HepG2 (cell line): Measurements from ENCODE around the gene GMPR.

Experiments used
- ELF3 ChIP-seq: IDR thresholded peaks from 2 replicates; pipeline ENCODE4 v1.6.1; 2016; ENCODE audit warnings: missing genetic modification reagents, missing compliant biosample characterization
- MED1 ChIP-seq: sonication (generic); formaldehyde crosslinking; IDR thresholded peaks from 2 replicates; pipeline ENCODE4 v1.4.0; 2020; ENCODE audit warnings: missing genetic modification reagents
- MTF1 ChIP-seq: sonication (generic); formaldehyde crosslinking; IDR thresholded peaks from 2 replicates; pipeline ENCODE4 v1.5.0; 2020; ENCODE audit warnings: missing genetic modification reagents
- TF ChIP-seq, protein P1 (sequence below): sonication (generic); formaldehyde crosslinking; IDR thresholded peaks from 2 replicates; pipeline ENCODE4 v1.5.0; 2020; ENCODE audit warnings: mild to moderate bottlenecking, missing genetic modification reagents, moderate library complexity
- TF ChIP-seq, protein P2 (sequence below): sonication (generic); formaldehyde crosslinking; IDR thresholded peaks from 2 replicates; pipeline ENCODE4 v1.4.0; 2020; ENCODE audit warnings: missing genetic modification reagents

DNA sequence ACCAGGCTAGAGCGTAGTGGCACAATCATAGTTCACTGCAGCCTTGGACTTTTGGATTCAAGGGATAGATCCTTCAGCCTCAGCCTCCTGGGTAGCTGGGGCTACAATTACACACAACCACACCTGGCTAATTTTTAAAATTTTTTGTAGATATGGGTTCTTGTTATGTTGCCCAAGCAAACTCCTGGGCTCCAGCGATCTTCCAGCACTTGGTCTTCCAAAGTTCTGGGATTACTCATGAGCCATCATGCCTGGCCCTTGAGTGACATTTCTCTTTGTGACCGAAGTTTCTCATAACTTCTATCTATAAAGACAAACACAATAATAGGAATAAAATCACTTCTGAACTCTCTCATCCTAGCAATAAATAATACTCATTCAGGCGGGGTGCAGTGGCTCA lies 26.1 kb upstream of the GMPR start:
- TF ChIP-seq, protein P1, sequence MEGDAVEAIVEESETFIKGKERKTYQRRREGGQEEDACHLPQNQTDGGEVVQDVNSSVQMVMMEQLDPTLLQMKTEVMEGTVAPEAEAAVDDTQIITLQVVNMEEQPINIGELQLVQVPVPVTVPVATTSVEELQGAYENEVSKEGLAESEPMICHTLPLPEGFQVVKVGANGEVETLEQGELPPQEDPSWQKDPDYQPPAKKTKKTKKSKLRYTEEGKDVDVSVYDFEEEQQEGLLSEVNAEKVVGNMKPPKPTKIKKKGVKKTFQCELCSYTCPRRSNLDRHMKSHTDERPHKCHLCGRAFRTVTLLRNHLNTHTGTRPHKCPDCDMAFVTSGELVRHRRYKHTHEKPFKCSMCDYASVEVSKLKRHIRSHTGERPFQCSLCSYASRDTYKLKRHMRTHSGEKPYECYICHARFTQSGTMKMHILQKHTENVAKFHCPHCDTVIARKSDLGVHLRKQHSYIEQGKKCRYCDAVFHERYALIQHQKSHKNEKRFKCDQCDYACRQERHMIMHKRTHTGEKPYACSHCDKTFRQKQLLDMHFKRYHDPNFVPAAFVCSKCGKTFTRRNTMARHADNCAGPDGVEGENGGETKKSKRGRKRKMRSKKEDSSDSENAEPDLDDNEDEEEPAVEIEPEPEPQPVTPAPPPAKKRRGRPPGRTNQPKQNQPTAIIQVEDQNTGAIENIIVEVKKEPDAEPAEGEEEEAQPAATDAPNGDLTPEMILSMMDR (CRISPR knock-in tag), result no peak
- no peak for TF ChIP-seq MTF1
- no peak for TF ChIP-seq ELF3 (CRISPR knock-in tag)
- TF ChIP-seq, protein P2, sequence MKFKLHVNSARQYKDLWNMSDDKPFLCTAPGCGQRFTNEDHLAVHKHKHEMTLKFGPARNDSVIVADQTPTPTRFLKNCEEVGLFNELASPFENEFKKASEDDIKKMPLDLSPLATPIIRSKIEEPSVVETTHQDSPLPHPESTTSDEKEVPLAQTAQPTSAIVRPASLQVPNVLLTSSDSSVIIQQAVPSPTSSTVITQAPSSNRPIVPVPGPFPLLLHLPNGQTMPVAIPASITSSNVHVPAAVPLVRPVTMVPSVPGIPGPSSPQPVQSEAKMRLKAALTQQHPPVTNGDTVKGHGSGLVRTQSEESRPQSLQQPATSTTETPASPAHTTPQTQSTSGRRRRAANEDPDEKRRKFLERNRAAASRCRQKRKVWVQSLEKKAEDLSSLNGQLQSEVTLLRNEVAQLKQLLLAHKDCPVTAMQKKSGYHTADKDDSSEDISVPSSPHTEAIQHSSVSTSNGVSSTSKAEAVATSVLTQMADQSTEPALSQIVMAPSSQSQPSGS (CRISPR knock-in tag), result no peak
- no peak for TF ChIP-seq MED1 (CRISPR knock-in tag)
